ENCODE results near the gene MGAT4B.

GRCh38 chr5:179800071-179800695 is 6.5 kb downstream of the MGAT4B start:
- TF ChIP-seq CTCF (IDR thresholded peaks at IDR 0.05), result no peak
- no peak for TF ChIP-seq POLR2A (IDR thresholded peaks at IDR 0.05)
- no peak for TF ChIP-seq POLR2AphosphoS5 (IDR thresholded peaks at IDR 0.05; ENCODE audit: insufficient read depth in 1 of 2, low read depth in 1 of 2)
